ENCODE measurements around the gene IPO9. TPM values are rescaled to one million over a fixed set of nuclear protein-coding genes. Genes with fewer than 3 reads are reported as not detected.
A peak's percentile ranks its signal among the peaks of the same experiment; 100 is the strongest.

IPO9 gene
- total RNA-seq, 4 donors from 2014 or later, result 12.9 to 25.6 (median 19.8) TPM

GRCh38 chr1:201911826-201912571, 83.0 kb downstream of the IPO9 start:
- H3K9me3 ChIP-seq, result no peaks in the 10 kb centered on the region
- no peaks in the 10 kb centered on the region for H3K36me3 ChIP-seq
- no peak for DNase-seq (ENCODE audit: low spot score in 2 of 2)
- TF ChIP-seq EP300 (IDR thresholded peaks at IDR 0.05) (no peak), POLR2A (IDR thresholded peaks at IDR 0.05) (no peak), POLR2AphosphoS5 (IDR thresholded peaks at IDR 0.05) (no peak), CTCF (IDR thresholded peaks at IDR 0.05) (no peak)
- peaks cover 10% of the 10 kb centered on the region for H3K4me1 ChIP-seq
- H3K27ac ChIP-seq, result no peak overlapping the region
- 79% methylated on average over 4 of the region's 4 CpGs for WGBS
- H3K27me3 ChIP-seq, result no peaks in the 10 kb centered on the region
- H3K4me3 ChIP-seq, result no peak overlapping the region

- DNase-seq (ENCODE audit: low spot score in 2 of 2), result no peak
- TF ChIP-seq POLR2AphosphoS5 (IDR thresholded peaks at IDR 0.05) (no peak), EP300 (IDR thresholded peaks at IDR 0.05) (no peak), POLR2A (IDR thresholded peaks at IDR 0.05) (no peak), CTCF (IDR thresholded peaks at IDR 0.05) (no peak)
- Histone ChIP-seq H3K4me3 (no peak overlapping the region), H3K27me3 (no peaks in the 10 kb centered on the region), H3K9me3 (no peaks in the 10 kb centered on the region), H3K27ac (no peak overlapping the region), H3K36me3 (no peaks in the 10 kb centered on the region), H3K4me1 (peaks cover 17% of the 10 kb centered on the region)
- 69% methylated on average over 5 of the region's 5 CpGs for WGBS
Observed at GRCh38 chr1:201912832-201913231, 83.9 kb downstream of the IPO9 start.

GRCh38 chr1:201914456-201915235, 85.7 kb downstream of the IPO9 start:
- WGBS, result 61% methylated on average over 13 of the region's 14 CpGs
- H3K36me3 ChIP-seq, result no peaks in the 10 kb centered on the region
- no peak for TF ChIP-seq POLR2AphosphoS5 (IDR thresholded peaks at IDR 0.05)
- H3K27me3 ChIP-seq, result no peaks in the 10 kb centered on the region
- no peak overlapping the region for H3K4me3 ChIP-seq
- H3K27ac ChIP-seq, result peak overlapping the region; percentile 8
- DNase-seq (ENCODE audit: low spot score in 2 of 2), result no peak
- H3K9me3 ChIP-seq, result no peaks in the 10 kb centered on the region
- H3K4me1 ChIP-seq, result peaks cover 21% of the 10 kb centered on the region

GRCh38 chr1:201916649-201917249, 87.8 kb downstream of the IPO9 start:
- no peak for TF ChIP-seq POLR2A (IDR thresholded peaks at IDR 0.05)
- peak in 1 of 3 donors; percentile 21 for TF ChIP-seq POLR2AphosphoS5 (IDR thresholded peaks at IDR 0.05)
- Histone ChIP-seq H3K27me3 (no peaks in the 10 kb centered on the region), H3K4me3 (no peak overlapping the region), H3K9me3 (no peaks in the 10 kb centered on the region), H3K4me1 (peaks cover 21% of the 10 kb centered on the region), H3K27ac (peak overlapping the region; percentile 85), H3K36me3 (no peaks in the 10 kb centered on the region)
- WGBS, result 35% methylated on average over 11 of the region's 11 CpGs
- no peak for DNase-seq (ENCODE audit: low spot score in 2 of 2)

GRCh38 chr1:201917362-201918033, 88.5 kb downstream of the IPO9 start:
- H3K4me1 ChIP-seq, result peaks cover 21% of the 10 kb centered on the region
- H3K36me3 ChIP-seq, result no peaks in the 10 kb centered on the region
- H3K27me3 ChIP-seq, result no peaks in the 10 kb centered on the region
- WGBS, result 62% methylated on average over 7 of the region's 7 CpGs
- peak overlapping the region; percentile 85 for H3K27ac ChIP-seq
- H3K4me3 ChIP-seq, result no peak overlapping the region
- TF ChIP-seq EP300 (IDR thresholded peaks at IDR 0.05), result peak; percentile 7
- no peak for TF ChIP-seq CTCF (IDR thresholded peaks at IDR 0.05)
- no peak for TF ChIP-seq POLR2A (IDR thresholded peaks at IDR 0.05)
- TF ChIP-seq POLR2AphosphoS5 (IDR thresholded peaks at IDR 0.05), result no peak
- no peak for DNase-seq (ENCODE audit: low spot score in 2 of 2)
- no peaks in the 10 kb centered on the region for H3K9me3 ChIP-seq
